ENCODE results near the gene MAN1C1. TPM values are rescaled to one million over a fixed set of nuclear protein-coding genes. Genes with fewer than 3 reads are reported as not detected.

MAN1C1 gene
- total RNA-seq, 2 donors from 2014 or later = 2.7 to 4.3 TPM

- H3K4me1 ChIP-seq = no peaks in the 10 kb centered on the region
- H3K9ac ChIP-seq (ENCODE audit: low read depth in 2 of 2, low read length in 2 of 2) = no peak overlapping the region
- no peak for TF ChIP-seq CTCF (IDR thresholded peaks at IDR 0.05)
- no peaks in the 10 kb centered on the region for H3K9me3 ChIP-seq
- no peak overlapping the region for H3K27ac ChIP-seq
- intact Hi-C loops (cut with DNase I) = no loop called here
- no peaks in the 10 kb centered on the region for H3K27me3 ChIP-seq
- DNase-seq = no peak
- H3K4me3 ChIP-seq = no peak overlapping the region
- H3K36me3 ChIP-seq = no peaks in the 10 kb centered on the region
These were observed 148.7 kb downstream of the MAN1C1 start for GRCh38 chr1:25765136-25765922.

DNA sequence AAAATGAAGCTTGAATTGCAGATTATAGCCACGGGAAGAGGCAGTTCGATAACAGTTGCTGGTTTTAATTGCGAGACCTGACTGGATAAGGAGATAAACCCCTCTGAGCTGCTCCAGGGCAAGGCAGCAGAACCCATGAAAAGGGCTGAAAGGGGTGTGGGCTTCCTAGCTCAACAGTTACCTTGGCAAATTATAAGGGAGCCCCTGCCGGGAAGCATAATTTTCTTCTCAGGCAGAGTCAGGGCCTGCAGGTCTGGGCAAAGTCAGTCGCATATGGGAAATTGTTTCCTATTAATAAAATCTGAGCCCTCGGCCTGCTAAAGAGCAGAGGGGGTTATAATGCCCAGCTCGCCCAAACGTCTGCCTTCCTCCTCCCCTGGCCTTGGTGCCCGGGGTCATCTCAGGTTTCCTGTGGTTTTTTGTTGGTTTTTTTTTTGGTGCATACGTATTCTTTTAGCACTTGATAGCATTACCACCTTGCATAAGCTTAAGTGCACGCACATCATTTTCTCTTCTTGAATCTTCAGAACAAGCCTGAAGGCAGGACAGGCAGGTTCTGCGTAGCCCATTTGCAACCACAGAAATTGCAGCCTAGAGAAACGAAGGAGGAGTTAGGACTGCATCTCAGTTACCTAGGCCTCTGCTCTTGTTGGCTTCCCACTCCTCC is 149.5 kb downstream of the MAN1C1 start:
- no peaks in the 10 kb centered on the region for H3K36me3 ChIP-seq
- H3K9me3 ChIP-seq = no peaks in the 10 kb centered on the region
- TF ChIP-seq CTCF (IDR thresholded peaks at IDR 0.05) = no peak
- DNase-seq = no peak
- no peak overlapping the region for H3K27ac ChIP-seq
- H3K4me3 ChIP-seq = no peak overlapping the region
- intact Hi-C loops (cut with DNase I) = no loop called here
- no peak overlapping the region for H3K9ac ChIP-seq (ENCODE audit: low read depth in 2 of 2, low read length in 2 of 2)
- H3K4me1 ChIP-seq = peaks cover 3% of the 10 kb centered on the region
- H3K27me3 ChIP-seq = no peaks in the 10 kb centered on the region

GRCh38 chr1:25766721-25767436 is 150.3 kb downstream of the MAN1C1 start:
- H3K9ac ChIP-seq (ENCODE audit: low read depth in 2 of 2, low read length in 2 of 2) = no peak overlapping the region
- no peak overlapping the region for H3K27ac ChIP-seq
- H3K4me1 ChIP-seq = peaks cover 6% of the 10 kb centered on the region
- H3K4me3 ChIP-seq = no peak overlapping the region
- no peak for DNase-seq
- no peaks in the 10 kb centered on the region for H3K27me3 ChIP-seq
- no peaks in the 10 kb centered on the region for H3K36me3 ChIP-seq
- TF ChIP-seq CTCF (IDR thresholded peaks at IDR 0.05) = no peak
- no peaks in the 10 kb centered on the region for H3K9me3 ChIP-seq
- intact Hi-C loops (cut with DNase I) = no loop called here

- Histone ChIP-seq H3K27me3 (no peaks in the 10 kb centered on the region), H3K4me1 (peaks cover 6% of the 10 kb centered on the region), H3K9me3 (no peaks in the 10 kb centered on the region), H3K4me3 (no peak overlapping the region), H3K36me3 (no peaks in the 10 kb centered on the region), H3K9ac (ENCODE audit: low read depth in 2 of 2, low read length in 2 of 2) (no peak overlapping the region), H3K27ac (no peak overlapping the region)
- no peak for DNase-seq
- TF ChIP-seq CTCF (IDR thresholded peaks at IDR 0.05) = no peak
- intact Hi-C loops (cut with DNase I) = no loop called here
These were observed 150.8 kb downstream of the MAN1C1 start for GRCh38 chr1:25767437-25767770.

GRCh38 chr1:25768999-25769398 is 152.4 kb downstream of the MAN1C1 start:
- no peak overlapping the region for H3K4me3 ChIP-seq
- H3K9me3 ChIP-seq = no peaks in the 10 kb centered on the region
- DNase-seq = no peak
- intact Hi-C loops (cut with DNase I) = no loop called here
- peaks cover 11% of the 10 kb centered on the region for H3K4me1 ChIP-seq
- H3K36me3 ChIP-seq = no peaks in the 10 kb centered on the region
- no peak for TF ChIP-seq CTCF (IDR thresholded peaks at IDR 0.05)
- H3K9ac ChIP-seq (ENCODE audit: low read depth in 2 of 2, low read length in 2 of 2) = no peak overlapping the region
- H3K27me3 ChIP-seq = no peaks in the 10 kb centered on the region
- H3K27ac ChIP-seq = no peak overlapping the region
